C4-2B (cell line): ENCODE data around the gene NUP62.

ENCODE experiments used
- ZFX ChIP-seq: fragments of 450-650 bp; IDR thresholded peaks from 2 replicates; pipeline ENCODE4 v1.6.1; 2017
- TF ChIP-seq, protein P1 (sequence below): fragments of 450-650 bp; conservative IDR thresholded peaks from 2 replicates; pipeline ENCODE4 v1.5.1; 2017; ENCODE audit warnings: mild to moderate bottlenecking

DNA sequence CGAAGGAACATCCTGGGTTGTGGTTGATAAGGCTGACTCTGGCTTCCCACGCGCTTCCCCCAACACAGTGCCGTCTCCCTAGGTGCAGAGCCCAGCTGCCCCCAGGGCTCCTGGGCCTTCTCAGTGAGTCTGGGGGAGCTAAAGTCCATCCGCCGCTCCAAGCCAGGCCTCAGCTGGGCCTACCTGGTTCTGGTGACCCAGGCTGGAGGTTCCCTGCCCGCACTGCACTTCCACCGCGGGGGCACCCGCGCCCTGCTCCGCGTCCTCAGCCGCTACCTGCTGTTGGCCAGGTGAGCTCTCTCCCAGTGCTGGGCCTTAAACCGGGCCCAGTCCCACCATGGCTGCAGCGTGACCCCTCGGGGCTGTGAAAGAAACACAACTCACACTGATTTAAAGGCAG, 48.1 kb downstream of the NUP62 start:
- TF ChIP-seq, protein P1, sequence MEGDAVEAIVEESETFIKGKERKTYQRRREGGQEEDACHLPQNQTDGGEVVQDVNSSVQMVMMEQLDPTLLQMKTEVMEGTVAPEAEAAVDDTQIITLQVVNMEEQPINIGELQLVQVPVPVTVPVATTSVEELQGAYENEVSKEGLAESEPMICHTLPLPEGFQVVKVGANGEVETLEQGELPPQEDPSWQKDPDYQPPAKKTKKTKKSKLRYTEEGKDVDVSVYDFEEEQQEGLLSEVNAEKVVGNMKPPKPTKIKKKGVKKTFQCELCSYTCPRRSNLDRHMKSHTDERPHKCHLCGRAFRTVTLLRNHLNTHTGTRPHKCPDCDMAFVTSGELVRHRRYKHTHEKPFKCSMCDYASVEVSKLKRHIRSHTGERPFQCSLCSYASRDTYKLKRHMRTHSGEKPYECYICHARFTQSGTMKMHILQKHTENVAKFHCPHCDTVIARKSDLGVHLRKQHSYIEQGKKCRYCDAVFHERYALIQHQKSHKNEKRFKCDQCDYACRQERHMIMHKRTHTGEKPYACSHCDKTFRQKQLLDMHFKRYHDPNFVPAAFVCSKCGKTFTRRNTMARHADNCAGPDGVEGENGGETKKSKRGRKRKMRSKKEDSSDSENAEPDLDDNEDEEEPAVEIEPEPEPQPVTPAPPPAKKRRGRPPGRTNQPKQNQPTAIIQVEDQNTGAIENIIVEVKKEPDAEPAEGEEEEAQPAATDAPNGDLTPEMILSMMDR: no peak
- TF ChIP-seq ZFX: no peak
